HepG2 (cell line): ENCODE measurements around the gene ENPP7. TPM values are rescaled to one million over a fixed set of nuclear protein-coding genes. Genes with fewer than 3 reads are reported as not detected.

Experiments
- ARID4A ChIP-seq: sonication (generic); formaldehyde crosslinking; IDR thresholded peaks from 2 replicates; pipeline ENCODE4 v1.5.0; 2020; ENCODE audit warnings: mild to moderate bottlenecking, missing genetic modification reagents, borderline replicate concordance
- ATF7 ChIP-seq, 2 experiments: fragments of 450-650 bp in 1 of 2; sonication (generic) in 1 of 2; formaldehyde crosslinking in 1 of 2; IDR thresholded peaks; 2 replicates each; pipeline versions ENCODE4 v1.4.0 to v1.6.1; 2016 to 2020; ENCODE audit warnings: antibody characterized with exemption in 1 of 2, mild to moderate bottlenecking in 1 of 2, missing genetic modification reagents in 1 of 2
- GATAD2A ChIP-seq: IDR thresholded peaks from 2 replicates; pipeline ENCODE4 v1.6.1; 2016
- HDAC6 ChIP-seq: fragments of 200-600 bp; sonication (generic); IDR thresholded peaks from 2 replicates; pipeline ENCODE4 v1.7.0; 2017; ENCODE audit warnings: mild to moderate bottlenecking, antibody characterized with exemption, low read length, low read depth
- ISX ChIP-seq: sonication (generic); formaldehyde crosslinking; conservative IDR thresholded peaks from 2 replicates; pipeline ENCODE4 v1.5.0; 2020; ENCODE audit warnings: missing genetic modification reagents
- JUNB ChIP-seq: sonication (generic); formaldehyde crosslinking; IDR thresholded peaks from 2 replicates; pipeline ENCODE4 v1.8.0; 2022; ENCODE audit warnings: missing genetic modification reagents, mild to moderate bottlenecking, borderline replicate concordance
- MIXL1 ChIP-seq: IDR thresholded peaks from 2 replicates; pipeline ENCODE4 v1.6.1; 2016
- RFX3 ChIP-seq: IDR thresholded peaks from 2 replicates; pipeline ENCODE4 v1.6.1; 2016; ENCODE audit warnings: missing biosample characterization, missing genetic modification reagents
- RFXAP ChIP-seq: sonication (generic); formaldehyde crosslinking; IDR thresholded peaks from 2 replicates; pipeline ENCODE4 v1.4.0; 2020; ENCODE audit warnings: missing genetic modification reagents, borderline replicate concordance
- SIN3A ChIP-seq: IDR thresholded peaks from 2 replicates; pipeline ENCODE4 v1.6.1; 2011; ENCODE audit warnings: low read depth, mild to moderate bottlenecking, control low read depth, low read length, borderline replicate concordance
- SNAI1 ChIP-seq: sonication (generic); formaldehyde crosslinking; IDR thresholded peaks from 2 replicates; pipeline ENCODE4 v1.5.0; 2020; ENCODE audit warnings: mild to moderate bottlenecking, missing genetic modification reagents, borderline replicate concordance
- TARDBP ChIP-seq: sonication (generic); formaldehyde crosslinking; IDR thresholded peaks from 2 replicates; pipeline ENCODE4 v1.8.0; 2022; ENCODE audit warnings: mild to moderate bottlenecking, missing genetic modification reagents
- TEAD2 ChIP-seq: sonication (generic); formaldehyde crosslinking; IDR thresholded peaks from 2 replicates; pipeline ENCODE4 v1.9.0; 2021; ENCODE audit warnings: missing genetic modification reagents
- ZIK1 ChIP-seq: sonication (generic); formaldehyde crosslinking; IDR thresholded peaks from 2 replicates; pipeline ENCODE4 v1.5.0; 2020; ENCODE audit warnings: mild to moderate bottlenecking, low read depth, missing genetic modification reagents, borderline replicate concordance
- ZNF20 ChIP-seq: sonication (generic); formaldehyde crosslinking; IDR thresholded peaks from 2 replicates; pipeline ENCODE4 v1.4.0; 2020; ENCODE audit warnings: mild to moderate bottlenecking, moderate library complexity, missing genetic modification reagents
- ZNF780A ChIP-seq: sonication (generic); formaldehyde crosslinking; IDR thresholded peaks from 2 replicates; pipeline ENCODE4 v1.8.0; 2022; ENCODE audit warnings: mild to moderate bottlenecking, missing genetic modification reagents, moderate library complexity
- polyA plus RNA-seq, 8 experiments: library from polyadenylated mRNA; depleted of rRNA in 3 of 8; stranded (reverse) in 7 of 8; unstranded in 1 of 8; fragments of >200 nt; fragmentation: Illumina TruSeq in 4 of 8; extraction: Trizol in 4 of 8; gene quantifications; 2 replicates each; pipeline versions ENCODE4 v1.2.1 to v1.2.3, GENCODE V29; 2011 to 2016; ENCODE audit warnings: low read depth in 4 of 8, missing spikeins in 1 of 8, mixed read lengths in 1 of 8; ENCODE audit not compliant: insufficient read depth in 1 of 8
- total RNA-seq, 5 experiments: library from RNA; depleted of rRNA; stranded (reverse); fragments of >200 nt; fragmentation: Illumina TruSeq; extraction: Trizol; gene quantifications; 2 replicates each; pipeline ENCODE4 v1.2.3, GENCODE V29; 2016; ENCODE audit warnings: low read depth in 1 of 5
- TF ChIP-seq, protein P1 (sequence below): sonication (generic); formaldehyde crosslinking; IDR thresholded peaks from 2 replicates; pipeline ENCODE4 v1.8.1; 2022; ENCODE audit warnings: low read depth, mild to moderate bottlenecking, missing genetic modification reagents
- TF ChIP-seq, protein P2 (sequence below): sonication (generic); formaldehyde crosslinking; IDR thresholded peaks from 2 replicates; pipeline ENCODE4 v1.4.0; 2020; ENCODE audit warnings: missing genetic modification reagents
- TF ChIP-seq, protein P3 (sequence below): IDR thresholded peaks from 2 replicates; pipeline ENCODE4 v1.6.1; 2016; ENCODE audit warnings: low read depth

ENPP7 gene
- total and polyA plus RNA-seq, 2 of the 13 experiments (the other 11 are each of a cell fraction or from before 2014, with no cell fraction given): 1.1 to 2.2 TPM

GRCh38 chr17:79777894-79778503 is 47.3 kb downstream of the ENPP7 start, which contains the start of gene CBX2 (continued):
- TF ChIP-seq JUNB: no peak
- TF ChIP-seq, protein P1, sequence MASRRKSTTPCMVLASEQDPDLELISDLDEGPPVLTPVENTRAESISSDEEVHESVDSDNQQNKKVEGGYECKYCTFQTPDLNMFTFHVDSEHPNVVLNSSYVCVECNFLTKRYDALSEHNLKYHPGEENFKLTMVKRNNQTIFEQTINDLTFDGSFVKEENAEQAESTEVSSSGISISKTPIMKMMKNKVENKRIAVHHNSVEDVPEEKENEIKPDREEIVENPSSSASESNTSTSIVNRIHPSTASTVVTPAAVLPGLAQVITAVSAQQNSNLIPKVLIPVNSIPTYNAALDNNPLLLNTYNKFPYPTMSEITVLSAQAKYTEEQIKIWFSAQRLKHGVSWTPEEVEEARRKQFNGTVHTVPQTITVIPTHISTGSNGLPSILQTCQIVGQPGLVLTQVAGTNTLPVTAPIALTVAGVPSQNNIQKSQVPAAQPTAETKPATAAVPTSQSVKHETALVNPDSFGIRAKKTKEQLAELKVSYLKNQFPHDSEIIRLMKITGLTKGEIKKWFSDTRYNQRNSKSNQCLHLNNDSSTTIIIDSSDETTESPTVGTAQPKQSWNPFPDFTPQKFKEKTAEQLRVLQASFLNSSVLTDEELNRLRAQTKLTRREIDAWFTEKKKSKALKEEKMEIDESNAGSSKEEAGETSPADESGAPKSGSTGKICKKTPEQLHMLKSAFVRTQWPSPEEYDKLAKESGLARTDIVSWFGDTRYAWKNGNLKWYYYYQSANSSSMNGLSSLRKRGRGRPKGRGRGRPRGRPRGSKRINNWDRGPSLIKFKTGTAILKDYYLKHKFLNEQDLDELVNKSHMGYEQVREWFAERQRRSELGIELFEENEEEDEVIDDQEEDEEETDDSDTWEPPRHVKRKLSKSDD: no peak
- 0 out of 2 replicates have a peak, but pooled peaks have one; percentile 29 for TF ChIP-seq SIN3A
- TF ChIP-seq ARID4A: peak; percentile 62; the same call in 1 of the 2 replicates
- TF ChIP-seq TARDBP (CRISPR knock-in tag): no peak
- no peak for TF ChIP-seq RFXAP (CRISPR knock-in tag)
- TF ChIP-seq TEAD2: no peak
- TF ChIP-seq, protein P2, sequence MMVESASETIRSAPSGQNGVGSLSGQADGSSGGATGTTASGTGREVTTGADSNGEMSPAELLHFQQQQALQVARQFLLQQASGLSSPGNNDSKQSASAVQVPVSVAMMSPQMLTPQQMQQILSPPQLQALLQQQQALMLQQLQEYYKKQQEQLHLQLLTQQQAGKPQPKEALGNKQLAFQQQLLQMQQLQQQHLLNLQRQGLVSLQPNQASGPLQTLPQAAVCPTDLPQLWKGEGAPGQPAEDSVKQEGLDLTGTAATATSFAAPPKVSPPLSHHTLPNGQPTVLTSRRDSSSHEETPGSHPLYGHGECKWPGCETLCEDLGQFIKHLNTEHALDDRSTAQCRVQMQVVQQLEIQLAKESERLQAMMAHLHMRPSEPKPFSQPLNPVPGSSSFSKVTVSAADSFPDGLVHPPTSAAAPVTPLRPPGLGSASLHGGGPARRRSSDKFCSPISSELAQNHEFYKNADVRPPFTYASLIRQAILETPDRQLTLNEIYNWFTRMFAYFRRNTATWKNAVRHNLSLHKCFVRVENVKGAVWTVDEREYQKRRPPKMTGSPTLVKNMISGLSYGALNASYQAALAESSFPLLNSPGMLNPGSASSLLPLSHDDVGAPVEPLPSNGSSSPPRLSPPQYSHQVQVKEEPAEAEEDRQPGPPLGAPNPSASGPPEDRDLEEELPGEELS (CRISPR knock-in tag): no peak
- TF ChIP-seq ZNF20 (CRISPR knock-in tag): no peak
- TF ChIP-seq, protein P3, sequence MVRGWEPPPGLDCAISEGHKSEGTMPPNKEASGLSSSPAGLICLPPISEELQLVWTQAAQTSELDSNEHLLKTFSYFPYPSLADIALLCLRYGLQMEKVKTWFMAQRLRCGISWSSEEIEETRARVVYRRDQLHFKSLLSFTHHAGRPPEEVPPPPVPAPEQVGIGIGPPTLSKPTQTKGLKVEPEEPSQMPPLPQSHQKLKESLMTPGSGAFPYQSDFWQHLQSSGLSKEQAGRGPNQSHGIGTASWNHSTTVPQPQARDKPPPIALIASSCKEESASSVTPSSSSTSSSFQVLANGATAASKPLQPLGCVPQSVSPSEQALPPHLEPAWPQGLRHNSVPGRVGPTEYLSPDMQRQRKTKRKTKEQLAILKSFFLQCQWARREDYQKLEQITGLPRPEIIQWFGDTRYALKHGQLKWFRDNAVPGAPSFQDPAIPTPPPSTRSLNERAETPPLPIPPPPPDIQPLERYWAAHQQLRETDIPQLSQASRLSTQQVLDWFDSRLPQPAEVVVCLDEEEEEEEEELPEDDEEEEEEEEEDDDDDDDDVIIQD (CRISPR knock-in tag): no peak
- TF ChIP-seq ATF7 (IDR thresholded peaks at IDR 0.05): no peak
- no peak for TF ChIP-seq ATF7 (CRISPR knock-in tag; IDR thresholded peaks at IDR 0.05)
- no peak for TF ChIP-seq ZIK1 (CRISPR knock-in tag)
- TF ChIP-seq HDAC6: no peak
- no peak for TF ChIP-seq ZNF780A
- no peak for TF ChIP-seq GATAD2A (CRISPR knock-in tag)
- TF ChIP-seq RFX3 (CRISPR knock-in tag): no peak
- no peak for TF ChIP-seq MIXL1 (CRISPR knock-in tag)
- TF ChIP-seq SNAI1 (CRISPR knock-in tag): no peak
- TF ChIP-seq ISX (CRISPR knock-in tag): no peak
